Measurements from ENCODE around the gene DNAJC17.

Gene DNAJC17

DNA sequence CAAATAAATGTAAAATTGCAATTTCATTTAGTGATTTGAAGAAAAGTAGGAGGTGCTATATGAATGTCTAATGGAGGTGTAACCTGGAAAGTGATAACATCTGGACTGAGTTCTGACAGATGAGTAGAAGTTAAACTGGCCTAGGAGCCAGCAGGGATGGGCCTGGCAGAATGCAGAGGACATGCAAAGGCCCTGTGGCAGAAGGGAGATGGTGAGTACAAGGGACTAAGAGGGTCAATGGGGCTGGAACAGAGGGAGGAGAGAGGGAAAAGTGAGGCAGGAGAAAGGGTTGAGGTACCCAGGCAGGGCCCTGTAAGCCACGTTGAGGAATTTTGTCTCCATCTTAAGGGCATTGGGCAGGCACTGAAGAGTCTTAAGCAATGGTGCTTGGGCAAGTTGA, 24.6 kb upstream of the DNAJC17 start:
- Histone ChIP-seq H3K27me3 (ENCODE audit: insufficient read depth, low read length) (no peaks in the 10 kb centered on the region), H3F3A (ENCODE audit: insufficient read depth, low read length) (no peaks in the 10 kb centered on the region), H3K4me1 (ENCODE audit: insufficient read depth, low read length, severe bottlenecking) (peaks cover 8% of the 10 kb centered on the region), H3K4me3 (ENCODE audit: low read depth, low read length, poor library complexity, severe bottlenecking) (no peak overlapping the region), H3K9me3 (ENCODE audit: low read length) (no peaks in the 10 kb centered on the region), H2AFZ (ENCODE audit: low read length) (no peak overlapping the region), H4K20me1 (ENCODE audit: insufficient read depth, low read length) (no peaks in the 10 kb centered on the region), H3K9ac (ENCODE audit: low read length) (no peak overlapping the region), H3K79me2 (ENCODE audit: insufficient read depth, low read length) (no peaks in the 10 kb centered on the region), H3K4me2 (ENCODE audit: low read length) (no peak overlapping the region), H3K36me3 (ENCODE audit: insufficient read depth, low read length) (no peaks in the 10 kb centered on the region), H3K9me2 (ENCODE audit: low read depth, low read length) (no peaks in the 10 kb centered on the region), H3K27ac (ENCODE audit: low read depth, low read length, poor library complexity, severe bottlenecking) (no peak overlapping the region)
- TF ChIP-seq, protein P1, sequence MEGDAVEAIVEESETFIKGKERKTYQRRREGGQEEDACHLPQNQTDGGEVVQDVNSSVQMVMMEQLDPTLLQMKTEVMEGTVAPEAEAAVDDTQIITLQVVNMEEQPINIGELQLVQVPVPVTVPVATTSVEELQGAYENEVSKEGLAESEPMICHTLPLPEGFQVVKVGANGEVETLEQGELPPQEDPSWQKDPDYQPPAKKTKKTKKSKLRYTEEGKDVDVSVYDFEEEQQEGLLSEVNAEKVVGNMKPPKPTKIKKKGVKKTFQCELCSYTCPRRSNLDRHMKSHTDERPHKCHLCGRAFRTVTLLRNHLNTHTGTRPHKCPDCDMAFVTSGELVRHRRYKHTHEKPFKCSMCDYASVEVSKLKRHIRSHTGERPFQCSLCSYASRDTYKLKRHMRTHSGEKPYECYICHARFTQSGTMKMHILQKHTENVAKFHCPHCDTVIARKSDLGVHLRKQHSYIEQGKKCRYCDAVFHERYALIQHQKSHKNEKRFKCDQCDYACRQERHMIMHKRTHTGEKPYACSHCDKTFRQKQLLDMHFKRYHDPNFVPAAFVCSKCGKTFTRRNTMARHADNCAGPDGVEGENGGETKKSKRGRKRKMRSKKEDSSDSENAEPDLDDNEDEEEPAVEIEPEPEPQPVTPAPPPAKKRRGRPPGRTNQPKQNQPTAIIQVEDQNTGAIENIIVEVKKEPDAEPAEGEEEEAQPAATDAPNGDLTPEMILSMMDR (IDR thresholded peaks at IDR 0.05; ENCODE audit: low read length): no peak
- TF ChIP-seq EZH2 (IDR thresholded peaks at IDR 0.05; ENCODE audit: borderline replicate concordance, low read length): no peak

DNA sequence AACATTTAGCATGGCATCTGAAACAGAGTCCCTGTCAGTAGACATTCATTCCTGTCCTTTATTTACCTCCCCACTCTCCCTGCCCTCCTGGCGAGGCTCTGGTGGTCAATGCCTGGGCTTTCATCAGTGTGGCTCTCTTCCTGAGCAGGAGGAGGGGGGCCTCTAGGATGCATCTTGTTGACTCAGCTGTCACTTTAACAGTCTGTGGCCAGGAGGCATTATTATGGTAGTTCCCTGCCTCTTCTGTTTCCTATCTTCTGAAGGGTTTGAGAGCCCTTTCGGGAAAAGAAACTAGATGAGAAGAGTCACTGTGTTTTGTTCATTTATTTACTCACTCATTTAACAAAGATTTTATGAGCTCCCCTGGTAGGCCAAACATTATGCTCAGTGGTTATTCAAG, 23.6 kb upstream of the DNAJC17 start:
- H3K4me3 ChIP-seq (ENCODE audit: low read depth, low read length, poor library complexity, severe bottlenecking): no peak overlapping the region
- H3K79me2 ChIP-seq (ENCODE audit: insufficient read depth, low read length): no peaks in the 10 kb centered on the region
- no peak overlapping the region for H3K4me2 ChIP-seq (ENCODE audit: low read length)
- no peaks in the 10 kb centered on the region for H3K9me3 ChIP-seq (ENCODE audit: low read length)
- TF ChIP-seq, protein P1 (IDR thresholded peaks at IDR 0.05; ENCODE audit: low read length): no peak
- TF ChIP-seq EZH2 (IDR thresholded peaks at IDR 0.05; ENCODE audit: borderline replicate concordance, low read length): no peak
- no peak overlapping the region for H3K27ac ChIP-seq (ENCODE audit: low read depth, low read length, poor library complexity, severe bottlenecking)
- H2AFZ ChIP-seq (ENCODE audit: low read length): no peak overlapping the region
- H3K9ac ChIP-seq (ENCODE audit: low read length): no peak overlapping the region
- H3F3A ChIP-seq (ENCODE audit: insufficient read depth, low read length): no peaks in the 10 kb centered on the region
- no peaks in the 10 kb centered on the region for H3K36me3 ChIP-seq (ENCODE audit: insufficient read depth, low read length)
- H3K27me3 ChIP-seq (ENCODE audit: insufficient read depth, low read length): no peaks in the 10 kb centered on the region
- peaks cover 8% of the 10 kb centered on the region for H3K4me1 ChIP-seq (ENCODE audit: insufficient read depth, low read length, severe bottlenecking)
- no peaks in the 10 kb centered on the region for H4K20me1 ChIP-seq (ENCODE audit: insufficient read depth, low read length)
- H3K9me2 ChIP-seq (ENCODE audit: low read depth, low read length): no peaks in the 10 kb centered on the region

DNA sequence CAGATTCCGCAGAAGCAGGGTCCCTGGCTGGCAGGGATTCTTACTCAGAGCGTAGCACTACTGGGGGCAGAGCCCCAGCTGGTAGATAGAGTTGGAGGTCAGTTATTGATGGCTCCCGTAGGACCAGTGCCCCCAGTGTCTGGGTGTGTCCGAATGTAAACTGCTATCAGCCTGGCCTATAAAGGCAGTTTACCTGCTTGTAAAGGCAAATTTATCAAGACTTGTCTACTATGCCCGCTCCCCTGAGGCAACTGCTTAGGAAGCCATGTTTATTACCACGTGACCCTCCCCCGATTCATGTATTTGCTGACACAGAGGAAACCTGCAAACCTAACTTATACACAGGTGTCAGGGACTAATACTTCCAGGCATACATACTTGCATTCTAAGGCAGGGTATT, 21.8 kb upstream of the DNAJC17 start:
- peak overlapping the region; percentile 44 for H2AFZ ChIP-seq (ENCODE audit: low read length)
- H3K4me2 ChIP-seq (ENCODE audit: low read length): peak overlapping the region; percentile 58
- H3K27me3 ChIP-seq (ENCODE audit: insufficient read depth, low read length): no peaks in the 10 kb centered on the region
- H3K27ac ChIP-seq (ENCODE audit: low read depth, low read length, poor library complexity, severe bottlenecking): no peak overlapping the region
- peak overlapping the region; percentile 15; the same call in 1 of the 2 replicates for H3K9ac ChIP-seq (ENCODE audit: low read length)
- H3K9me3 ChIP-seq (ENCODE audit: low read length): no peaks in the 10 kb centered on the region
- no peaks in the 10 kb centered on the region for H3K9me2 ChIP-seq (ENCODE audit: low read depth, low read length)
- H3K36me3 ChIP-seq (ENCODE audit: insufficient read depth, low read length): no peaks in the 10 kb centered on the region
- TF ChIP-seq, protein P1 (IDR thresholded peaks at IDR 0.05; ENCODE audit: low read length): no peak
- peaks cover 8% of the 10 kb centered on the region for H3K4me1 ChIP-seq (ENCODE audit: insufficient read depth, low read length, severe bottlenecking)
- no peaks in the 10 kb centered on the region for H3F3A ChIP-seq (ENCODE audit: insufficient read depth, low read length)
- H4K20me1 ChIP-seq (ENCODE audit: insufficient read depth, low read length): no peaks in the 10 kb centered on the region
- peak overlapping the region; percentile 43 for H3K4me3 ChIP-seq (ENCODE audit: low read depth, low read length, poor library complexity, severe bottlenecking)
- H3K79me2 ChIP-seq (ENCODE audit: insufficient read depth, low read length): no peaks in the 10 kb centered on the region

Data from OCI-LY1 (cell line).